Colon (tissue), 2 donors: ENCODE results near the gene FTL.
"Not testable (repeated sequence)": the region's sequence is repeated elsewhere in the genome, so short reads cannot be mapped to it uniquely, and the experiment has no call there.

ENCODE experiments used
- FAIRE-seq: peaks from 2 replicates; lab custom pipeline; 2012; peaks lifted over from hg19 to GRCh38; lab: Jason Lieb, UNC
- donor health status: control.
- donor health status: control.

FTL gene

GRCh38 chr19:48965040-48965805 is at the start of gene FTL:
Gene FTL, plus strand, starts transcription at chr19:48965309. Its CDS starts 199 bp downstream, at chr19:48965508.
- FAIRE-seq: no peak

GRCh38 chr19:48915757-48916156 is 49.4 kb upstream of the FTL start:
- FAIRE-seq: no peak

DNA sequence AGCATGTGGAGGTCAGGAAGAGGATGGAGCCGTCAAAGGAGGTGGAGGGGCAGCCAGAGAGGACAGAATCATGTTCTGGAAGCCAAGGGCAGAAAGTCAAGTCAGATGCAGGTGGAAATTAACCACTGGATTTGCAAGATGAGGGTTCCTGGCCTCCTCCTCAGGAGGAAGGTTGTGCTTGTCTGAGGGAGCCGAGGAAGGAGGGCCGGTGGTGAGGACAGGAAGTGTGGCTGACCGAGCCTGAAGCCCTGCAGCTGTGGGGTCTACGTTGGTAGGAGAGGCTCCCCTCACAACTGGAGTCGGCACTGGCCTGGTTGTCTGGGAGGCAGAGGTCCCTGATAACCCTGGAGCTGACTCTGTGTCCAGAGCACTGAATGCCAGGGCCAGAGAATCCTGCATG is 47.0 kb upstream of the FTL start:
- FAIRE-seq: no peak

DNA sequence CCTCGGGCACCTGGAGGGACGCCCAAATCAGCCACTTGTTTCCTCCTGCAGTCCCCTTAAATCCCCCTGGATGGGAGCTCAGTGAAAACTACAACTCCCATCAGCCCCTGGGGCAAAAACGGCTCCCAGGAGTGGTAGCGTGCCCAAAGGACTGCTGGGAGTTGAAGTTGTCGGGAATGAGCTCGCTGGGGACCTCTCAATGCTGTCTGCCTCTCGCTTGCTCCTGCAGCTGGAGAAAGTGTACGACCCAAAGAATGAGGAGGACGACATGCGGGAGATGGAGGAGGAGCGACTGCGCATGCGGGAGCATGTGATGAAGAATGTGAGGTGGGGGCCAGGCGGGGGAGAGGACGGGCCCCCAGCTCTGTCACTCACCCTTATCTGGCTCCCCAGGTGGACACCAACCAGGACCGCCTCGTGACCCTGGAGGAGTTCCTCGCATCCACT is 46.3 kb upstream of the FTL start:
- no peak for FAIRE-seq

DNA sequence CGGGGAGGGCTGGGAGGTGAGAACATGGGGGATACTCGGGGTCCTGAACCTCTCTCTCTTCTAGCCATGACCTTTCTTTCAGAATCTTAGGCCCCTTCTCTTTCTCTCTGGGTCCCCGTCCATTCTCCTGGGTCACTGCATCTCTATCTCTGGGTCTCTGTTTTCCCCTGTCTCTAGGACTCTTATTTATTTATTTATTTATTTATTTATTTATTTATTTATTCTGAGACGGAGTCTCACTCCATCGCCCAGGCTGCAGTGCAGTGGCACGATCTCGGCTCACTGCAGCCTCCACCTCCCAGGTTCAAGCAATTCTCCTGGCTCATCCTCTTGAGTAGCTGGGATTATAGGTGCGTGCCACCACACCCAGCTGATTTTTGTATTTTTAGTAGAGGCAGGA is 45.8 kb upstream of the FTL start:
- FAIRE-seq: not testable (repeated sequence)

DNA sequence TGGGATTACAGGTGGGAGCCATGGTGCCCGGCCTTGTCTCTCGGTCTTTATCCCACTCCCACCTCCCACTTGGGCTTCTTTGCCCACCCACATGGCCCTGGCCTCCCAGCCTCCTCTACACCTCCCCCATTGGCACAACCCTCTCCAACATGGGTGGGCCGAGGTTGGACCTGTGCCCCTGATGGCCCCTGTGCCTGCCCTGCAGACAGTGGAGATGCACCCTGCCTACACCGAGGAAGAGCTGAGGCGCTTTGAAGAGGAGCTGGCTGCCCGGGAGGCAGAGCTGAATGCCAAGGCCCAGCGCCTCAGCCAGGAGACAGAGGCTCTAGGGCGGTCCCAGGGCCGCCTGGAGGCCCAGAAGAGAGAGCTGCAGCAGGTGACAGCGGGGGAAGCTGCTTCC is 44.2 kb upstream of the FTL start:
- FAIRE-seq: no peak

- no peak for FAIRE-seq
Measured at GRCh38 chr19:48921721-48922500, 43.2 kb upstream of the FTL start.

- no peak for FAIRE-seq
Measured at GRCh38 chr19:48922548-48923490, 42.3 kb upstream of the FTL start.

- FAIRE-seq: no peak
Measured at GRCh38 chr19:48925240-48925843, 39.8 kb upstream of the FTL start.

- not testable (repeated sequence) for FAIRE-seq
Measured at GRCh38 chr19:48925890-48926289, 39.2 kb upstream of the FTL start.

GRCh38 chr19:48926909-48927308 is 38.2 kb upstream of the FTL start:
- FAIRE-seq: no peak

DNA sequence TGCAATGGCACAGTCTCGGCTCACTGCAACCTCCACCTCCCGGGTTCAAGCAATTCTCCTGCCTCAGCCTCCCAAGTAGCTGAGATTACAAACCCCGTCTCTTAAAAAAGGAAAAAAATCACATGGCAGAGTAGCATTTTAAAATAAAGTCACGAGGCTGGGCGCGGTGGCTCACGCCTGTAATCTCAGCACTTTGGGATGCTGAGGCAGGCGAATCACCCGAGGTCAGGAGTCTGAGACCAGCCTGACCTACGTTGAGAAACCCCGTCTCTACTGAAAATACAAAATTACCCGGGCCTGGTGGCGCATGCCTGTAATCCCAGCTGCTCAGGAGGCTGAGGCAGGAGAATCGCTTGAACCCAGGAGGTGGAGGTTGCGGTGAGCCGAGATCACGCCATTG is 37.4 kb upstream of the FTL start:
- not testable (repeated sequence) for FAIRE-seq

- no peak for FAIRE-seq
Measured at GRCh38 chr19:48928164-48929025, 36.7 kb upstream of the FTL start.

- no peak for FAIRE-seq
Measured at GRCh38 chr19:48933382-48933932, 31.7 kb upstream of the FTL start, which contains the start of gene DHDH. Gene DHDH, plus strand, starts transcription at chr19:48933699. Its CDS starts 23 bp downstream, at chr19:48933722.

DNA sequence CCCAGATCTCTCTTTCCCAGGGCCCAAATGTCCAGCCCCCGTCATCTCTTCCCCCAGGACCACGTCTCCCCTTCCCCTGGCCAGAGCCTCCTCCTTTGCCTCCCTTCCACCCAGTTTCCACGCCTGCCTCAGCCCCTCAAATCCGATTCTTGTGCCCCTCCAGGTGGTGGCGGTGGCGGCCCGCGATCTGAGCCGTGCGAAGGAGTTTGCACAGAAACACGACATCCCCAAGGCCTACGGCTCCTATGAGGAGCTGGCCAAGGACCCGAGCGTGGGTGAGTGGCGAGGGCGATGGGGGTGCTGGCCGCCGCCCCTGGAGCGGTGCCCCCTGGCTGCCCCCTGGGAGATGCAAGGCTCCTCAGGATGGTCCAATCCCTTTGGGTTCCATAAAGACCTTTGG is 30.3 kb upstream of the FTL start:
- FAIRE-seq: no peak

- no peak for FAIRE-seq
Measured at GRCh38 chr19:48935864-48936263, 29.2 kb upstream of the FTL start.

GRCh38 chr19:48938256-48938655 is 26.9 kb upstream of the FTL start:
- FAIRE-seq: no peak

DNA sequence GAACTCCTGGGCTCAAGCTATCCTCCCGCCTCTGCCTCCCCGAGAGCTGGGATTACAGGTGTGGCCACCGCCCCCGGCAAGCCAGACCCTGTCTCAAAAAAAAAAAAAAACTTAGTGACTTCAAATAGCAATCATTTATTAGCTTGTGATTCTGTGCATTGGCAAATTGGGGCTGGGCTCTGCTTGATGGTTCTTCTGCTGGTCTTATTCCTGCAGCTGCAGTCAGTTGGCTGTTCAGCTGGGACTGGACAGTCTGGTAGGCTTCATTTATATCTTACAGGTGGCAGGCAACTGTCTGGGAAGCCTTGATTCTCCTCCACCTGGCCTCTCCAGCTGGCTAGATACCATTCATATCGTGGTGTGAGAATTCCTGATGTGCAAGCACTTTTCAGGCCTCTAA is 24.2 kb upstream of the FTL start:
- FAIRE-seq: no peak

DNA sequence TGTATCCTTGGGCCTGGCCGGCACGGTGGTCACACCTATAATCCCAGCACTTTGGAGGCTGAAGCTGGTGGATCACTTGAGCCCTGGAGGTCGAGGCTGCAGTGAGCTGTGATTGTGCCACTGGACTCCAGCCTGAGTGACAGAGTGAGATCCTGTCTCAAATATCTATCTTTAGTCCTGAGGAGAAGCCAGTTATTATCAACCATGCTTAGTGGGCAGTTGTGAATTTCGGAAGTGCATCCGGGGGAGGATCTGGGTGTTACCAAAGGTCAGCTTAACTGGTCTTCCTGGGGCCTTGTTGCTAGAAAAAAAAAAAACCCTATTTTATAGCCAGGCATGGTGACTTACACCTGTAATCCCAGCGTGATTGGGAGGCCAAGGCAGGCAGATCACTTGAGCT is 22.0 kb upstream of the FTL start:
- FAIRE-seq: no peak

GRCh38 chr19:48945415-48945814 is 19.7 kb upstream of the FTL start:
- no peak for FAIRE-seq

DNA sequence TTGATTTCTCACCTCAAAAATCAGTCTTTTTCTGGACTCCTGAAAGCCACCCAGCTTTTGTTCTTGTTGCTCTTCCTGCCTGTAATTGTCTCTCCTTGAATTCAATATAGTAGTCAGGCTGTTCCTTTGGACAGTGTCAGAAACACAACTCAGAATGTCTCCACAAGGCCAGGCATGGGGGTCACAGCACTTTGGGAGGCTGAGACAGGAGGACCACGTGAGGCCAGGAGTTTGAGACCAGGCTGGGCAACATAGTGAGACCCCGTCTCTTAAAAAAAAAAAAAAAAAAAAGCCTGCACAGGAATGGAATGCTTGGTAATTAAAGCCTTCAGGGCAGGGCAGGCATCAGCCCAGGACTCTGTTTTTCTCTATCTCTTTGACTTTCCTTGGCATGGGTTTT is 19.3 kb upstream of the FTL start:
- no peak for FAIRE-seq
